ENCODE measurements around the gene F8.

- no peak for TF ChIP-seq REST (IDR thresholded peaks at IDR 0.05; ENCODE audit: low read depth)
- no peak for TF ChIP-seq EGR1 (IDR thresholded peaks at IDR 0.05)
- TF ChIP-seq EP300 (IDR thresholded peaks at IDR 0.05; ENCODE audit: borderline replicate concordance), result no peak
- TF ChIP-seq TAF1 (IDR thresholded peaks at IDR 0.05; ENCODE audit: low read depth), result no peak
- TF ChIP-seq RAD21 (IDR thresholded peaks at IDR 0.05; ENCODE audit: low read depth), result no peak
- no peak for TF ChIP-seq FOXM1 (IDR thresholded peaks at IDR 0.05; ENCODE audit: borderline replicate concordance, low read depth)
- TF ChIP-seq TCF12 (IDR thresholded peaks at IDR 0.05; ENCODE audit: low read depth), result no peak
- no peak for TF ChIP-seq YY1 (IDR thresholded peaks at IDR 0.05; ENCODE audit: low read depth)
- TF ChIP-seq CEBPB (IDR thresholded peaks at IDR 0.05), result no peak
- no peak for TF ChIP-seq CREB1 (IDR thresholded peaks at IDR 0.05; ENCODE audit: low read depth)
- TF ChIP-seq, protein P1, sequence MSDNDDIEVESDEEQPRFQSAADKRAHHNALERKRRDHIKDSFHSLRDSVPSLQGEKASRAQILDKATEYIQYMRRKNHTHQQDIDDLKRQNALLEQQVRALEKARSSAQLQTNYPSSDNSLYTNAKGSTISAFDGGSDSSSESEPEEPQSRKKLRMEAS (IDR thresholded peaks at IDR 0.05), result no peak
- no peak for TF ChIP-seq NFIC (IDR thresholded peaks at IDR 0.05)
Observed at GRCh38 chrX:154829926-154830442, 192.5 kb downstream of the F8 start.
